Heart right ventricle (tissue), 16 donors: ENCODE measurements around the gene GALC. TPM values are rescaled to one million over a fixed set of nuclear protein-coding genes. Genes with fewer than 3 reads are reported as not detected.

Source experiments
- ATAC-seq, 8 donors: fragments of 200-7000 bp; cut with Tn5 transposase; one replicate each; pipeline ENCODE4 v1.9.1; 2020; ENCODE audit warnings: mild to moderate bottlenecking in 8 of 8, moderate library complexity in 8 of 8, moderate number of reproducible peaks in 1 of 8
- DNase-seq, 2 donors: peaks; one replicate each; pipeline ENCODE4 v3.0.0-alpha.2; 2020
- H3K27ac ChIP-seq, 10 donors: fragments of 200-600 bp; sonication (generic) in 2 of 10; one replicate each; pipeline versions ENCODE4 v1.5.0 to v1.8.0; 2020 to 2022; ENCODE audit warnings: mild to moderate bottlenecking in 3 of 10
- H3K27me3 ChIP-seq, 7 donors: fragments of 200-600 bp; one replicate each; pipeline ENCODE4 v1.8.0; 2021 to 2022; ENCODE audit warnings: mild to moderate bottlenecking in 2 of 7
- H3K36me3 ChIP-seq, 9 donors: fragments of 200-600 bp; sonication (generic) in 1 of 9; one replicate each; pipeline versions ENCODE4 v1.5.0 to v1.8.0; 2020 to 2022; ENCODE audit warnings: mild to moderate bottlenecking in 2 of 9
- H3K4me1 ChIP-seq, 9 donors: fragments of 200-600 bp; sonication (generic) in 1 of 9; one replicate each; pipeline versions ENCODE4 v1.5.0 to v1.8.0; 2020 to 2022; ENCODE audit warnings: mild to moderate bottlenecking in 4 of 9
- H3K4me3 ChIP-seq, 10 donors: fragments of 200-600 bp; sonication (generic) in 2 of 10; one replicate each; pipeline versions ENCODE4 v1.5.0 to v1.8.0; 2020 to 2022; ENCODE audit warnings: mild to moderate bottlenecking in 7 of 10, moderate library complexity in 2 of 10
- H3K9me3 ChIP-seq, 11 donors: fragments of 200-600 bp in 10 of 11; sonication (generic) in 2 of 11; one replicate each; pipeline versions ENCODE4 v1.5.0 to v1.8.0; 2013 to 2022; ENCODE audit warnings: mild to moderate bottlenecking in 2 of 11, control low read depth in 1 of 11, moderate library complexity in 1 of 11
- WGBS, 2 donors: extraction: QIAGEN DNeasy Blood & Tissue Kit; methylation state at CpG; one replicate each; pipeline ENCODE4 v1.1.7; 2013; ENCODE audit warnings: inconsistent platforms in 1 of 2; 5-methylcytosine and 5-hydroxymethylcytosine counted together
- intact Hi-C, 10 donors: fragments of 100-400 bp; cut with DNase I; formaldehyde crosslinking; loops; one replicate each; pipeline versions ENCODE4 v1.11.1 to v1.14.2; 2022
- long read RNA-seq, 3 donors: library from polyadenylated mRNA; unstranded; transcript quantifications; one replicate each; pipeline ENCODE4 v2.0.0, GENCODE V29; 2020 to 2021
- polyA plus RNA-seq, 2 donors: library from polyadenylated mRNA; stranded (reverse); fragments of 200-250 nt; gene quantifications; one replicate each; pipeline ENCODE4 v1.2.3, GENCODE V29; 2013
- total RNA-seq, 10 donors: library from RNA; stranded (reverse); fragmentation: NEBNext Ultra II Directional in 3 of 10; extraction: Animal tissue kit (Norgen Biotek cat#: 25700) in 3 of 10; gene quantifications; one replicate each; pipeline versions ENCODE4 v1.2.1 to v1.2.4, GENCODE V29; 2021 to 2023
- TF ChIP-seq, protein P1 (sequence below), 9 donors: fragments of 200-600 bp; sonication (generic) in 2 of 9; IDR thresholded peaks; one replicate each; pipeline versions ENCODE4 v1.5.0 to v1.8.0; 2021 to 2022; ENCODE audit warnings: antibody characterized with exemption in 9 of 9, mild to moderate bottlenecking in 5 of 9, moderate library complexity in 1 of 9
- donor health status: Arrhythmogenic right ventricular cardiomyopathy.
- donor health status: ischemic (EF 13 %, LVEDD 7.1; RV severe dilation, severe dysfunction).
- donor health status: healthy with polysubstance abuse.
- donor health status: DM: no; HTN: yes; CAD: no.
- donor health status: DM: no; HTN: no; CAD: no.
- donor health status: ischemic (EF 25% LVEDD 6.9; RV normal size, moderate dysfunction).
- donor health status: ischemic (EF 25% LVEDD 5.7; RV mildly dilated, moderate dysfunction).
- donor health status: healthy.
- donor health status: DM: yes; HTN: yes; CAD: no.
- donor health status: Ischemic cardiomyopathy.
- donor health status: ischemic (EF 35%, LVEDD 5.7; RV mildly dilated, moderate dysfunction).
- donor health status: nonischemic (EF 11% LVEDD 7.7; RV severe dilation, severe dysfunction).
- donor health status: DM: yes; HTN: yes; CAD: no.
- donor health status: PGD.
- donor health status: ischemic (EF 29% LVEDD 5.4; RV normal size, mild dysfunction).
- donor health status: nonischemic (EF 23%, LVEDD 6.1; RV moderate dilation, normal function).

GALC gene
- total RNA-seq (10 to 100 TPM; 11.2 to 19.4 (median 14.9) TPM), polyA plus RNA-seq (1 to 10 TPM; 4.7 to 9.3 TPM)
- long read RNA-seq, donor 1, transcript GALC-201 (17 exons, 3,883 nt) = major isoform, 19 of 25 reads
- long read RNA-seq, donor 1, partial matches to known transcripts = 3 of 25 reads
- long read RNA-seq, donor 1, other reads (novel, unspliced or antisense) = 3 of 25 reads
- long read RNA-seq, donor 2, transcript GALC-201 (17 exons, 3,883 nt) = major isoform, 22 of 32 reads
- long read RNA-seq, donor 2, partial matches to known transcripts = 3 of 32 reads
- long read RNA-seq, donor 2, other reads (novel, unspliced or antisense) = 7 of 32 reads
- long read RNA-seq, donor 3, transcript GALC-201 (17 exons, 3,883 nt) = major isoform, 27 of 38 reads
- long read RNA-seq, donor 3, partial matches to known transcripts = 7 of 38 reads
- long read RNA-seq, donor 3, other reads (novel, unspliced or antisense) = 3 of 38 reads

DNA sequence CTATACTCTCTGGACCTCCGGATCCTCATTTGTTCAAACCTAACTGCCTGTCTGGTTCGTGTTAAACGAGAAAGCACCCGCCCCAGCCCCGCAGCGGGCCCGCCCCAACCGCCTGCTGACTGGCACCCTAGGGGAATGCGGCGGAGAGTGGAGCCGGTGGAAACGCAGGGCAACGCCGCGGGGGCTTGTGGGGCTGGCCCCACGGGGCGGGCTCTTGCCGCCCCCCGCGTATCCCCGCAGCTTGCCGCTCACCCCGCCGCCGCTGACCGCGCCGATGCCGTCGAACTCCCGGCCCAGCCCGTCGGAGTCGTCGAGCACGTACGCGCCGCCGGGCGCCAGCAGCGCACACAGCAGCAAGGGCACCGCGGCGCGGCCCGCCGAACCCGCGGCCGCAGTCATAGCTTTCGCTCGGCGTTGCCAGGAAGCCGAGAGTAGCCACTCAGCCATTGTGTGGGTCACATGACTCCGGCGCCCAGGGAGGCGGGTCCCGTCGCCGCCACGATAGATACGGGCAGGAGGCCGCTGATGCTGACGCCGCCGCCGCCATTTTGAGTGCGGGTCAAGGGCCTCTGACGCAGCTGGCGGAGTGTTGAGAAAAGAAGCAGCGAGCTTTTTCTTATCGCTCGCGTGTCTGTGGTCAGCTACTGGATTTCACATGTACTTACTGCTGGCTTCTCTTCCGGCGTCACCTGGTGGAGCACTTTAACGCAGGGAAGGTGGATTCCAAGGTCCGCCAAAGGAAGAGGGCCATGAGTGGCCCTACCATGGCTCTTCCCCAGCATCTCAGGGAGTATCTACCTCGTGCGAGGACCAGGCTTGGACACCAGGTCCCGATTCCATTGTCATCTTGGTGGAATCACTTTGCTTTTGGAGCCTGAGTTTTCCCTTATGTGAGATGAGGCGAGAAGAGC lies at the start of gene GALC:
Gene GALC (minus strand): TSS at position 465 of the 911 bp plus-strand sequence. CDS start 18 bp downstream, at position 447.
- TF ChIP-seq, protein P1, sequence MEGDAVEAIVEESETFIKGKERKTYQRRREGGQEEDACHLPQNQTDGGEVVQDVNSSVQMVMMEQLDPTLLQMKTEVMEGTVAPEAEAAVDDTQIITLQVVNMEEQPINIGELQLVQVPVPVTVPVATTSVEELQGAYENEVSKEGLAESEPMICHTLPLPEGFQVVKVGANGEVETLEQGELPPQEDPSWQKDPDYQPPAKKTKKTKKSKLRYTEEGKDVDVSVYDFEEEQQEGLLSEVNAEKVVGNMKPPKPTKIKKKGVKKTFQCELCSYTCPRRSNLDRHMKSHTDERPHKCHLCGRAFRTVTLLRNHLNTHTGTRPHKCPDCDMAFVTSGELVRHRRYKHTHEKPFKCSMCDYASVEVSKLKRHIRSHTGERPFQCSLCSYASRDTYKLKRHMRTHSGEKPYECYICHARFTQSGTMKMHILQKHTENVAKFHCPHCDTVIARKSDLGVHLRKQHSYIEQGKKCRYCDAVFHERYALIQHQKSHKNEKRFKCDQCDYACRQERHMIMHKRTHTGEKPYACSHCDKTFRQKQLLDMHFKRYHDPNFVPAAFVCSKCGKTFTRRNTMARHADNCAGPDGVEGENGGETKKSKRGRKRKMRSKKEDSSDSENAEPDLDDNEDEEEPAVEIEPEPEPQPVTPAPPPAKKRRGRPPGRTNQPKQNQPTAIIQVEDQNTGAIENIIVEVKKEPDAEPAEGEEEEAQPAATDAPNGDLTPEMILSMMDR (IDR thresholded peaks at IDR 0.05) = no peak
- intact Hi-C loops = loop anchor here in 1 of 10 donors (10.0 kb wide), 1 partner anchor 392 kb away; the partner anchor contains the start of gene SPATA7
- H3K9me3 ChIP-seq = no peaks in the 10 kb centered on the region
- H3K4me1 ChIP-seq = peaks cover 0 to 54% (median 18%) of the 10 kb centered on the region in 9 donors
- peak; percentile 96 to 97 (median 97) for ATAC-seq
- H3K27me3 ChIP-seq = no peaks in the 10 kb centered on the region
- no peaks in the 10 kb centered on the region for H3K36me3 ChIP-seq
- H3K4me3 ChIP-seq = peak within 1 kb of the TSS; percentile 31 to 88 (median 78)
- DNase-seq = peak; percentile 95 to 96
- WGBS, 2 donors = 2% methylated on average over 81 to 83 of the region's 83 CpGs
- peak within 1 kb of the TSS; percentile 78 to 99 (median 94) for H3K27ac ChIP-seq

DNA sequence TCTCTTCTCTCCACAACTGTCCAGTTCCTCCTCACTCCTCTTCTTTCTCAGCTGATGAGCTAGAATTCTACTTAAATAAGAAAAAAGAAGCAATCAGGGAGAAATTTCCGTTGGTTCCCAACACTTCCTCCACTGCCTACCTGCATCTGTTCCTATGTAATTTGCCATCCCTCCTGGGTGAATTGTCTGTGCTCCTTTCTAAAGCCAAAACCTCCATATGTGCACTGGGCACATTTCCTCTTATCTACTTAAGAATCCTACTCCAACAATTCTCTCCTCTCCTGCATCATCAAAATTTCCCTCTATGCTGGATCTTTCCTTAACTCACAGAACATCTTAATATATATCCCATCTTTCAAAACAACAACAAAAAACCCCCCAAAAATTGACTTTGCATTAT lies 47.2 kb upstream of the GALC start:
- intact Hi-C loops = no loop called here
- no peak overlapping the region for H3K4me3 ChIP-seq
- DNase-seq = no peak
- 56 to 70% methylated on average over 1 of the region's 1 CpG for WGBS, 2 donors
- TF ChIP-seq, protein P1 (IDR thresholded peaks at IDR 0.05) = no peak
- no peak overlapping the region for H3K27ac ChIP-seq
- peaks cover 0 to 24% (median 0%) of the 10 kb centered on the region in 7 donors for H3K27me3 ChIP-seq
- H3K9me3 ChIP-seq = no peaks in the 10 kb centered on the region
- no peaks in the 10 kb centered on the region for H3K36me3 ChIP-seq
- H3K4me1 ChIP-seq = peaks cover 0 to 21% (median 0%) of the 10 kb centered on the region in 9 donors
- no peak for ATAC-seq

DNA sequence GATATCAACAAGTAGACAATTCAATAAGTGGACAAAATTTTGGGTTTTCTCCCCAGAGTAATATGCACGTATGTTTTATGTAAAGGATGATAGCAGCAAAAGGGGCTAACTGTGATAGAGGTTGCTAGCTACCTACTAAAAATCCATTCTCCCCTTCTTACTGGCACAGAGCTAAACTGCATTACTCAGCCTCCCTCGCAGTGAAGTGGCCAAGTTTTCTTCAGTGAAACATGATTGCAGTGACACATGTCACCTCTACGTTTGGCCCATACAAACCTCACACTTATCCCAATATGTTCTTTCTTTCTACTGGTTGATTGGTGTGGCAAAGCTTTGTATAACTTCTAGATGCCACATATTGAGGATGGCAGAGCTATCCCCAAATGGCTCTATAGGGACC lies 46.2 kb upstream of the GALC start:
- H3K27me3 ChIP-seq = peaks cover 0 to 21% (median 0%) of the 10 kb centered on the region in 7 donors
- peaks cover 0 to 12% (median 0%) of the 10 kb centered on the region in 9 donors for H3K4me1 ChIP-seq
- 60 to 62% methylated on average over 3 of the region's 3 CpGs for WGBS, 2 donors
- TF ChIP-seq, protein P1 (IDR thresholded peaks at IDR 0.05) = no peak
- H3K4me3 ChIP-seq = no peak overlapping the region
- DNase-seq (no peak), ATAC-seq (no peak)
- intact Hi-C loops = no loop called here
- no peak overlapping the region for H3K27ac ChIP-seq
- H3K36me3 ChIP-seq = no peaks in the 10 kb centered on the region
- no peaks in the 10 kb centered on the region for H3K9me3 ChIP-seq

DNA sequence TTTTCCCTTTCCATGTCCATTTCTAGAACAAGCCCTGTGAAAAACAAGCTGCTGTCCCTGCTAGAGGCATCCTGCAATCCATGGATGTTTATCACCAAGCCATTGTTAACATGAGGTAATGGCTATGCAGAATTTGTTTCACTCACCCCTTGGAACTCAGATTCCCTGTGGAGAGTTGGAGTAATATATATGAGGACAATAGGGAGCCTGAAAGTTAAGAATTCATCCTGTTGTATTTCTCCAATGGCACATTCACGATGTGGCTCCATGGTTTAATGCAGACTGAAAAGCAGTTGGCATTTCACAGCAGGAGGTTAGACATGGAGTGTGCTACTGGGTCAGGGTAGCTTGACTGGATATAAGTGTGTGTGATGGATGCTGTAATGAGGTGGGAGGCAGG lies 44.3 kb upstream of the GALC start:
- no peaks in the 10 kb centered on the region for H3K36me3 ChIP-seq
- intact Hi-C loops = no loop called here
- H3K4me3 ChIP-seq = no peak overlapping the region
- TF ChIP-seq, protein P1 (IDR thresholded peaks at IDR 0.05) = no peak
- peaks cover 0 to 19% (median 0%) of the 10 kb centered on the region in 9 donors for H3K4me1 ChIP-seq
- DNase-seq (no peak), ATAC-seq (no peak)
- H3K27ac ChIP-seq = no peak overlapping the region
- H3K27me3 ChIP-seq = peaks cover 0 to 24% (median 5%) of the 10 kb centered on the region in 7 donors
- no peaks in the 10 kb centered on the region for H3K9me3 ChIP-seq
- 79% methylated on average over 1 of the region's 1 CpG for WGBS, 2 donors
